Stimulated activated naive B cell treated with anti-CD40 and anti-IgM and Interleukin-4, amounts not matched to agents 10 μg/mL and 1 μg/mL and 100 μg/mL, for 72 hours (primary cell): Measurements from ENCODE around the gene PLD5.

Experiments
- ATAC-seq, 2 donors: fragments of 150-1000 bp; cut with Tn5 transposase; replicated peaks; 2 replicates each; pipeline ENCODE4 v1.10.0; 2021; ENCODE audit warnings: moderate library complexity in 1 of 2
- DNase-seq: peaks from one replicate; pipeline ENCODE4 v3.0.0; 2021
- H3K27ac Mint-ChIP-seq: one replicate; pipeline ENCODE4 v1.8.0; 2022; ENCODE audit warnings: mild to moderate bottlenecking, mixed read lengths
- H3K27me3 Mint-ChIP-seq, 2 donors: one replicate each; pipeline ENCODE4 v1.8.0; 2022; ENCODE audit warnings: mixed read lengths in 2 of 2
- H3K36me3 Mint-ChIP-seq, 2 donors: one replicate each; pipeline ENCODE4 v1.8.0; 2022; ENCODE audit warnings: mixed read lengths in 2 of 2, mild to moderate bottlenecking in 1 of 2
- H3K4me1 Mint-ChIP-seq, 2 donors: one replicate each; pipeline ENCODE4 v1.8.0; 2022; ENCODE audit warnings: mixed read lengths in 2 of 2, mild to moderate bottlenecking in 1 of 2
- H3K4me3 Mint-ChIP-seq, 2 donors: one replicate each; pipeline ENCODE4 v1.8.0; 2022; ENCODE audit warnings: mild to moderate bottlenecking in 2 of 2, mixed read lengths in 2 of 2, moderate library complexity in 1 of 2
- H3K9me3 Mint-ChIP-seq, 2 donors: one replicate each; pipeline ENCODE4 v1.8.0; 2022; ENCODE audit warnings: mixed read lengths in 2 of 2, mild to moderate bottlenecking in 1 of 2

The PLD5 gene

GRCh38 chr1:242456726-242457269 is 67.7 kb downstream of the PLD5 start:
- no peak for DNase-seq
- no peak overlapping the region for H3K27ac Mint-ChIP-seq
- peaks cover 0 to 2% of the 10 kb centered on the region in 2 donors for H3K4me1 Mint-ChIP-seq
- no peak for ATAC-seq
- no peaks in the 10 kb centered on the region for H3K9me3 Mint-ChIP-seq
- no peaks in the 10 kb centered on the region for H3K36me3 Mint-ChIP-seq
- H3K27me3 Mint-ChIP-seq, result peaks cover 18 to 37% of the 10 kb centered on the region in 2 donors
- no peak overlapping the region for H3K4me3 Mint-ChIP-seq

- Mint-ChIP-seq H3K4me1 (peaks cover 0 to 2% of the 10 kb centered on the region in 2 donors), H3K36me3 (no peaks in the 10 kb centered on the region), H3K27ac (no peak overlapping the region), H3K27me3 (peaks cover 20 to 40% of the 10 kb centered on the region in 2 donors), H3K4me3 (no peak overlapping the region), H3K9me3 (no peaks in the 10 kb centered on the region)
- no peak for ATAC-seq
- no peak for DNase-seq
These were observed 69.5 kb downstream of the PLD5 start for GRCh38 chr1:242455052-242455361.

DNA sequence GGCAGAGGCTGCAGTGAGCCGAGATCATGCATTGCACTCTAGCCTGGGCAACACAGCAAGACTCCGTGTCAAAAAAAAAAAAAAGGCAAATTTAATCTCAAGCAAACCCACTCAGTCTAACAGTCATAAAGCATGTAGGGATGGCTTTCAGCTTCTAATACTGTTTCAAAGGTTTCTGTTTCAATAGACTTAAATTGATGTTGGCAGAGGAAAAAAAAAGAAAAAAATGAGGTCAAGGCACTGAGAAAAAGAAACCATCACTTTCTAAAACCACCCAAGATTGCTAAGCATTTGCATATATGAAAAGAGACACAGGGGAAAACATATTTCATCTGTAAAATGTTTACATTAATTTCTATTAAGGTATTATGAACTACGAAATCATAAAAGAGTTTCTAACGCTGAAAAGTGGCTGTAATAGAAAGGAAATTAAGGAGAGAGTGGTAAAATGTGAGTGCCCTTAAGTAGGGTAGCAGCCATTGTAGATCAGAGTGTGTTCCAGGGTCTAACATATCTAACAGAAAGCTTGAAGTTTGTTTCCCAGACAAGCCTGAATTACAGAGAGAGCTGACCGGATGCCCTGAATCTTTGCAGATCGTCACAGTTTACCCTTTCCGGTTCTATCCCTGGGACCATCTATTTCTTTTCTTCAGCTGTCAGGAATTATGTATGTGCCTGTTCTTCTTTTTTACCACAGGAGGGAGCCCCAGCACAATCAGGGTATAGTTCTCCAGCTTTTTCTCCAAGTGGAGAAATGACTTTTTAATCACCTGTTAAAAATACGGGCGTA is 70.0 kb downstream of the PLD5 start:
- no peak overlapping the region for H3K27ac Mint-ChIP-seq
- DNase-seq (no peak), ATAC-seq (peak in 1 of 2 donors; percentile 43)
- H3K36me3 Mint-ChIP-seq, result no peaks in the 10 kb centered on the region
- H3K4me3 Mint-ChIP-seq, result no peak overlapping the region
- H3K9me3 Mint-ChIP-seq, result no peaks in the 10 kb centered on the region
- H3K4me1 Mint-ChIP-seq, result peaks cover 0 to 2% of the 10 kb centered on the region in 2 donors
- H3K27me3 Mint-ChIP-seq, result peaks cover 23 to 40% of the 10 kb centered on the region in 2 donors

GRCh38 chr1:242452573-242452972 is 71.9 kb downstream of the PLD5 start:
- H3K27me3 Mint-ChIP-seq, result peaks cover 35 to 46% of the 10 kb centered on the region in 2 donors

DNA sequence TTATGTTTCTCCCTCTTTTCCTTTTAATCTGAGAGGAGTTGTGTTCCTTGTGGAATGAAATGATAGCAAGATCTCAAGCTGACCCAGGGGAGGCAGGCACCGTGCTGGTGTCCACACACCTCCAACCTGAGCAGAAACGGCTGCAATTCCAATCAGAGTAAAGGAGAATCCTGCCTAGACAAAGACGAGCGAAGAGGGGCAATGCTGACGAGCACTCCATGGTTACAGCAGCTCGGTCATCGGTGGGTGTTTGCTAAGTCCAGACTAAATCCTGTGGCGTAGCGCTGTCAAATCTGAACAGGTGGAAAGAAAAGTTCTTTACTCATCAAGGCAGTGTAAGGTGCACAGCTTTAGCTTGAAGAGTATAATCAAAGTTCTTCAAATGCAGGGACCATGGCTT is 74.8 kb downstream of the PLD5 start:
- H3K27ac Mint-ChIP-seq, result no peak overlapping the region
- ATAC-seq, result no peak

More at GRCh38 chr1:242452573-242452972, 71.9 kb downstream of the PLD5 start:
- Mint-ChIP-seq H3K36me3 (no peaks in the 10 kb centered on the region), H3K27ac (no peak overlapping the region), H3K4me3 (no peak overlapping the region), H3K4me1 (peaks cover 0 to 2% of the 10 kb centered on the region in 2 donors), H3K9me3 (no peaks in the 10 kb centered on the region)
- DNase-seq, result no peak
- ATAC-seq, result no peak

GRCh38 chr1:242448910-242449645 is 75.4 kb downstream of the PLD5 start:
- Mint-ChIP-seq H3K27ac (no peak overlapping the region), H3K4me3 (no peak overlapping the region), H3K4me1 (no peaks in the 10 kb centered on the region), H3K36me3 (no peaks in the 10 kb centered on the region), H3K9me3 (no peaks in the 10 kb centered on the region), H3K27me3 (peaks cover 30 to 38% of the 10 kb centered on the region in 2 donors)
- DNase-seq (no peak), ATAC-seq (no peak)

More for the DNA sequence above, 74.8 kb downstream of the PLD5 start:
- no peak for DNase-seq
- H3K9me3 Mint-ChIP-seq, result no peaks in the 10 kb centered on the region
- H3K36me3 Mint-ChIP-seq, result no peaks in the 10 kb centered on the region
- H3K4me3 Mint-ChIP-seq, result no peak overlapping the region
- peaks cover 0 to 2% of the 10 kb centered on the region in 2 donors for H3K4me1 Mint-ChIP-seq
- H3K27me3 Mint-ChIP-seq, result peaks cover 30 to 41% of the 10 kb centered on the region in 2 donors

- no peak for ATAC-seq
- Mint-ChIP-seq H3K27me3 (peaks cover 24 to 25% of the 10 kb centered on the region in 2 donors), H3K4me3 (no peak overlapping the region), H3K27ac (no peak overlapping the region), H3K36me3 (no peaks in the 10 kb centered on the region), H3K9me3 (no peaks in the 10 kb centered on the region), H3K4me1 (no peaks in the 10 kb centered on the region)
- DNase-seq, result no peak
These were observed 76.8 kb downstream of the PLD5 start for GRCh38 chr1:242447689-242448088.

DNA sequence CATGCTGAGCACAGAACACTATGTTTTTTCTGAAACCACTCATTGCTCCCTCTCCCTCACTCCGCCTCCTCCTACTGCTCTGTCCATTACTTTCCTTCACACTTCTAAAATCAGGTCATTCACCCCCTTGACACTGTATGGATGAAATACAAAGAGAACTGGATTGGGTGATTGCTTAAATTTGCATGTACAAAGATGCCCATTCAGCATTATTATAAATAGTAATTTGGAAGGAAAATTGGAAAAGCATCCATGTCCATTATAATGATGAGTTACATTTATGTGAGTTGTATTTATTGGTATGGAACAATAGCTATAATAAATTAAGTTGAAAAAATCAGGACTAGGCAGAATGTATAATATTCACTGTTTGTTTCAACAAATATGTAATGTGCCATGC is 83.7 kb downstream of the PLD5 start:
- Mint-ChIP-seq H3K4me3 (no peak overlapping the region), H3K36me3 (no peaks in the 10 kb centered on the region), H3K4me1 (no peaks in the 10 kb centered on the region), H3K9me3 (no peaks in the 10 kb centered on the region), H3K27me3 (peaks cover 0 to 4% of the 10 kb centered on the region in 2 donors), H3K27ac (no peak overlapping the region)
- DNase-seq, result no peak
- ATAC-seq, result no peak

DNA sequence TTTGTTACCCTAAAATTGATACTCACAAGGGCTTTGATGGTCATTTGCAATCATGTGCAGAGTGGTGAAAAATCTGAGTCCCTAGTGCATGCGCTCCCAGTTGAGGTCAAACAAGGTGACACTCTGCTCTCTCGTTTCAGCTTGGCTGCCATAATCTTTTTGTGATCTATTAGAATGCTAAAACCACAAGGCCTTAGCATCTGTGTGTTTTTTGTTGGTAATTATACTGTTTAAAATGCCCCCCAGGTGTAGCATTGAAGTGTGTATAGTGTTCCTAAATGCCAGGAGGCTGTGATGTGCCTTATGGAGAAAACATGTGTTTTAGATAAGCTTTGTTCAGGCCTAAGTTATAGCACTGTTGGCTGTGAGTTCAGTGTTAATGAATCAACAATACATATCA is 89.3 kb downstream of the PLD5 start:
- no peaks in the 10 kb centered on the region for H3K4me1 Mint-ChIP-seq
- H3K4me3 Mint-ChIP-seq, result no peak overlapping the region
- DNase-seq, result no peak
- H3K27me3 Mint-ChIP-seq, result peaks cover 11 to 14% of the 10 kb centered on the region in 2 donors
- ATAC-seq, result no peak
- no peaks in the 10 kb centered on the region for H3K36me3 Mint-ChIP-seq
- H3K9me3 Mint-ChIP-seq, result peaks cover 0 to 7% of the 10 kb centered on the region in 2 donors
- no peak overlapping the region for H3K27ac Mint-ChIP-seq

DNA sequence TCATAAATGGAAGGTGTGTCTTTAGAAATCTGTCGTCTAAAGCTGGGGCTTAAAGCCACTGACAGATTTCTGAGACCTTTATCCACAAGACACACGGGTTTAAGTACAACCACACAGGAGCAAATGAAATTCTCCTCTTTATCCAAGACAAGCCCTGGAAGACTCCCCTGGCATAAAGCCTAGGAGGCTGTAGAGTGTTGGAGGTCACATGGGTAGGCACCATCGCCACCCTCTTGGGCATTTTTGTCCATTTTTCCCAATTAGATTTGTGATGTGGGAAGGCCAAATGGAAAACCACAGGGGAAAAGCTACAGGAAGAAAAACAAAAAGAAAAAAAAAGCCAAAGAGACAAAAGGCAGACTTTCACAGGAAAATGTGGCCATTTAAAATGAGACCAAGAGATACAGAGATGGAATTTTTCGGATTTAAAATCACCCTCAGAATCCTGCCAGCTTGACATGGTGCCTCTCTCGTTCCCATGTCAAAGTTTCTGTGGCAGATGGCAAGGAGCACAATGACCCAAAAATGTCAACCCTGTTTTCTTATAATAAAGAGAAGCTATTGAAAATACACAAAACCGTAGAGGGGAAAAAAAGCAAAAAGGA is 91.9 kb downstream of the PLD5 start:
- Mint-ChIP-seq H3K9me3 (peaks cover 0 to 9% of the 10 kb centered on the region in 2 donors), H3K4me1 (no peaks in the 10 kb centered on the region), H3K4me3 (no peak overlapping the region), H3K27ac (no peak overlapping the region), H3K27me3 (peaks cover 11 to 14% of the 10 kb centered on the region in 2 donors), H3K36me3 (no peaks in the 10 kb centered on the region)
- DNase-seq (no peak), ATAC-seq (no peak)

GRCh38 chr1:242431786-242432185 is 92.7 kb downstream of the PLD5 start:
- no peaks in the 10 kb centered on the region for H3K4me1 Mint-ChIP-seq
- no peak for DNase-seq
- no peak for ATAC-seq
- no peaks in the 10 kb centered on the region for H3K36me3 Mint-ChIP-seq
- no peak overlapping the region for H3K4me3 Mint-ChIP-seq
- H3K27me3 Mint-ChIP-seq, result peaks cover 11 to 14% of the 10 kb centered on the region in 2 donors
- H3K27ac Mint-ChIP-seq, result no peak overlapping the region
- H3K9me3 Mint-ChIP-seq, result peaks cover 0 to 9% of the 10 kb centered on the region in 2 donors

GRCh38 chr1:242430956-242431355 is 93.5 kb downstream of the PLD5 start:
- H3K36me3 Mint-ChIP-seq, result no peaks in the 10 kb centered on the region
- no peak for ATAC-seq
- H3K27ac Mint-ChIP-seq, result no peak overlapping the region

GRCh38 chr1:242428399-242429190 is 95.9 kb downstream of the PLD5 start:
- H3K4me1 Mint-ChIP-seq, result no peaks in the 10 kb centered on the region
- no peaks in the 10 kb centered on the region for H3K36me3 Mint-ChIP-seq
- no peak for DNase-seq
- ATAC-seq, result no peak
- H3K27ac Mint-ChIP-seq, result no peak overlapping the region
- no peak overlapping the region for H3K4me3 Mint-ChIP-seq
- peaks cover 6 to 8% of the 10 kb centered on the region in 2 donors for H3K27me3 Mint-ChIP-seq
- peaks cover 0 to 9% of the 10 kb centered on the region in 2 donors for H3K9me3 Mint-ChIP-seq

More at GRCh38 chr1:242430956-242431355, 93.5 kb downstream of the PLD5 start:
- no peak overlapping the region for H3K4me3 Mint-ChIP-seq
- peaks cover 0 to 9% of the 10 kb centered on the region in 2 donors for H3K9me3 Mint-ChIP-seq
- peaks cover 11 to 14% of the 10 kb centered on the region in 2 donors for H3K27me3 Mint-ChIP-seq
- H3K4me1 Mint-ChIP-seq, result no peaks in the 10 kb centered on the region
- no peak for DNase-seq

DNA sequence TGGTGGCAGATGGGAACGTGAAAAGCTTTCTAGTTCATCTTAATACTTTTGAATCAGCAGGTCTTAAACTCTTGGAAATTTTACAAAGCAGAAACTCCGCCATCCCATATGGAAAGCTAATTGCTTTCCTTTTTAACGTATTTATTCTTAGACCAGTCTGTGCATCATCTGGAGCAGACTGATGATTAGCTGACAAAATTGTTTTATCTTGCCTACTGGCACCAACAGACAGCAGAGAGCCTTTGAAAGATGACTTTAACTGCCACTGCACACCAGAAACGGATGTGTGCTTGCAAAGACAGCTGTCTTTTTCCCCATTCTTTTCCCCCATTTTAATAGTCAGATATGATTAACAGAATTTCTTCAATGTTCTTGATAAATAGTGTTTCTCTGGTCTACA is 97.0 kb downstream of the PLD5 start:
- Mint-ChIP-seq H3K27me3 (peaks cover 6% of the 10 kb centered on the region in 2 donors), H3K4me3 (no peak overlapping the region), H3K36me3 (no peaks in the 10 kb centered on the region), H3K9me3 (peaks cover 0 to 8% of the 10 kb centered on the region in 2 donors), H3K27ac (no peak overlapping the region), H3K4me1 (no peaks in the 10 kb centered on the region)
- ATAC-seq, result no peak
- no peak for DNase-seq
